ENCODE results near the gene ERC2. TPM values are rescaled to one million over a fixed set of nuclear protein-coding genes. Genes with fewer than 3 reads are reported as not detected.

The ERC2 gene
- polyA plus RNA-seq, 3 donors, result not detected

DNA sequence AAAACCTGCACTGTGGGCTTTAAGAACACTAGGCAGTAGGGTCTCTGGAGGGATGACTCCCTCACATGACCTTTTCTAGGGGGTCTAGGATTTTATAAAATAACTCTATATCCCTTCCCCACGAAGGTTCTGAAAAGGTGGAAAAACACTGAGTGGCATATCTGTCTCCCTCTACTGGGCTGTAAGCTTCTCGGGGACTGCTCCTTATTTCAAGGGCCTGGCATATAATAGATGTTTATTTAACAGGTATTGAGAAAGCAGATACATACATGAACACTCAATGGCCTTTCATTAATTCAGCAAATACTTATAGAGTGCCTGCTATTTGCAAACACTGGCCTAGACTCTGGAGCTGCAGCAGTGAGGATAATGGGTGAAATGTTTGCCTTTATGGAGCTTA is 834.9 kb downstream of the ERC2 start:
- no peak overlapping the region for H3K9ac ChIP-seq (ENCODE audit: insufficient read depth, low read length, poor library complexity, severe bottlenecking)
- peaks cover 14 to 15% of the 10 kb centered on the region in 2 donors for H3K4me1 ChIP-seq (ENCODE audit: control insufficient read depth in 1 of 2, insufficient read depth in 2 of 2, low read length in 2 of 2)
- no peaks in the 10 kb centered on the region for H3K27me3 ChIP-seq (ENCODE audit: control insufficient read depth in 2 of 2, insufficient read depth in 2 of 2, low read length in 2 of 2)
- no peak for DNase-seq
- TF ChIP-seq, protein P1, sequence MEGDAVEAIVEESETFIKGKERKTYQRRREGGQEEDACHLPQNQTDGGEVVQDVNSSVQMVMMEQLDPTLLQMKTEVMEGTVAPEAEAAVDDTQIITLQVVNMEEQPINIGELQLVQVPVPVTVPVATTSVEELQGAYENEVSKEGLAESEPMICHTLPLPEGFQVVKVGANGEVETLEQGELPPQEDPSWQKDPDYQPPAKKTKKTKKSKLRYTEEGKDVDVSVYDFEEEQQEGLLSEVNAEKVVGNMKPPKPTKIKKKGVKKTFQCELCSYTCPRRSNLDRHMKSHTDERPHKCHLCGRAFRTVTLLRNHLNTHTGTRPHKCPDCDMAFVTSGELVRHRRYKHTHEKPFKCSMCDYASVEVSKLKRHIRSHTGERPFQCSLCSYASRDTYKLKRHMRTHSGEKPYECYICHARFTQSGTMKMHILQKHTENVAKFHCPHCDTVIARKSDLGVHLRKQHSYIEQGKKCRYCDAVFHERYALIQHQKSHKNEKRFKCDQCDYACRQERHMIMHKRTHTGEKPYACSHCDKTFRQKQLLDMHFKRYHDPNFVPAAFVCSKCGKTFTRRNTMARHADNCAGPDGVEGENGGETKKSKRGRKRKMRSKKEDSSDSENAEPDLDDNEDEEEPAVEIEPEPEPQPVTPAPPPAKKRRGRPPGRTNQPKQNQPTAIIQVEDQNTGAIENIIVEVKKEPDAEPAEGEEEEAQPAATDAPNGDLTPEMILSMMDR (IDR thresholded peaks at IDR 0.05), result no peak
- Mint-ChIP-seq H3K9me3 (peaks cover 0 to 2% (median 0%) of the 10 kb centered on the region in 7 donors), H3K4me1 (peaks cover 12% of the 10 kb centered on the region), H3K27me3 (ENCODE audit: low read depth in 3 of 3) (peaks cover 1 to 11% (median 9%) of the 10 kb centered on the region in 3 donors), H3K36me3 (peaks cover 0 to 3% of the 10 kb centered on the region in 2 donors), H3K4me3 (no peak overlapping the region), H3K27ac (no peak overlapping the region)
- no peak overlapping the region for H3K4me3 ChIP-seq (replicated peaks in 1 of 3; ENCODE audit: low read depth in 2 of 3, low read length in 3 of 3)
- H3K9me3 ChIP-seq (replicated peaks in 1 of 2; ENCODE audit: control insufficient read depth in 1 of 2, insufficient read depth in 1 of 2, low read length in 2 of 2), result no peaks in the 10 kb centered on the region
- H4K20me1 ChIP-seq (ENCODE audit: insufficient read depth, low read length), result no peaks in the 10 kb centered on the region
- H2AFZ ChIP-seq (ENCODE audit: insufficient read depth, low read depth, low read length, poor library complexity, severe bottlenecking), result no peak overlapping the region
- no peak overlapping the region for H3K27ac ChIP-seq (ENCODE audit: low read depth in 1 of 2, low read length in 2 of 2)
- no CpG with 5 or more reads among the region's 2 CpGs for WGBS (ENCODE audit: insufficient coverage)
- intact Hi-C loops (cut with micrococcal nuclease), result no loop called here
- H3K36me3 ChIP-seq (replicated peaks in 1 of 2; ENCODE audit: control insufficient read depth in 1 of 2, insufficient read depth in 2 of 2, low read length in 2 of 2), result no peaks in the 10 kb centered on the region
- H3K4me2 ChIP-seq (replicated peaks; ENCODE audit: extremely low read depth, low read length, poor library complexity, severe bottlenecking), result no peak overlapping the region
- no peaks in the 10 kb centered on the region for H3K79me2 ChIP-seq (ENCODE audit: insufficient read depth, low read length)

DNA sequence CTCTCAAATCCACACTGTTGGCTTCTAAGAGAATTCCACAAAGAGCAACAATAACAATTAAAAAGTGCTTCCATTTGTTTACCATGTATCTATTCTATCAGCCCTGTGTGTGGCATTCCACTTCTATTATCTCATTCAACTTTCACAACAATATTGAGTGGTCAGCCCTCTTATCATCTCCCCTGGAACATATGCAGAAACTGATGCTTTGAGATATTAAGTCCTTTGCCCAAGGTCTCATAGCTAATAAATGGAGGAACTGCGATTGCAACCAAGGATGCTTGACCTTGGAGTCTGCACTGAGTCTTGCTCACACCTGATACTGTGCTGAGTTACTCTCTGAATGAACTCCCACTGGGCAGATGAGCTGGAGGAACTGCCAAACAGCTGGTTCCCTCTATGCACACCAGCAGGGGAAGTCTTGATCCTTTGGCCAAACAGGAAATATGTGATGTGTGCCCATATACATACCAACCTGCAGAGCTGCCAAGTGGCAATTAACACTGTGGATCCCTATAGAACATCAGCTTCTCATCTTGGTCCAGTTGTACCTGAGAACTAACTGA is 836.4 kb downstream of the ERC2 start:
- no peak overlapping the region for H3K4me3 Mint-ChIP-seq
- Histone ChIP-seq H4K20me1 (ENCODE audit: insufficient read depth, low read length) (no peaks in the 10 kb centered on the region), H3K4me1 (ENCODE audit: control insufficient read depth in 1 of 2, insufficient read depth in 2 of 2, low read length in 2 of 2) (peaks cover 22 to 24% of the 10 kb centered on the region in 2 donors), H3K27me3 (ENCODE audit: control insufficient read depth in 2 of 2, insufficient read depth in 2 of 2, low read length in 2 of 2) (no peaks in the 10 kb centered on the region), H3K9me3 (replicated peaks in 1 of 2; ENCODE audit: control insufficient read depth in 1 of 2, insufficient read depth in 1 of 2, low read length in 2 of 2) (no peaks in the 10 kb centered on the region), H3K79me2 (ENCODE audit: insufficient read depth, low read length) (no peaks in the 10 kb centered on the region), H3K4me3 (replicated peaks in 1 of 3; ENCODE audit: low read depth in 2 of 3, low read length in 3 of 3) (no peak overlapping the region), H2AFZ (ENCODE audit: insufficient read depth, low read depth, low read length, poor library complexity, severe bottlenecking) (no peak overlapping the region), H3K9ac (ENCODE audit: insufficient read depth, low read length, poor library complexity, severe bottlenecking) (no peak overlapping the region), H3K27ac (ENCODE audit: low read depth in 1 of 2, low read length in 2 of 2) (no peak overlapping the region), H3K4me2 (replicated peaks; ENCODE audit: extremely low read depth, low read length, poor library complexity, severe bottlenecking) (no peak overlapping the region), H3K36me3 (replicated peaks in 1 of 2; ENCODE audit: control insufficient read depth in 1 of 2, insufficient read depth in 2 of 2, low read length in 2 of 2) (no peaks in the 10 kb centered on the region)
- intact Hi-C loops (cut with micrococcal nuclease), result no loop called here
- no peak overlapping the region for H3K27ac Mint-ChIP-seq
- TF ChIP-seq, protein P1 (IDR thresholded peaks at IDR 0.05), result no peak
- DNase-seq, result peak; percentile 8 to 37 (median 36)
- H3K36me3 Mint-ChIP-seq, result peaks cover 0 to 3% of the 10 kb centered on the region in 2 donors
- peaks cover 1 to 5% (median 5%) of the 10 kb centered on the region in 3 donors for H3K27me3 Mint-ChIP-seq (ENCODE audit: low read depth in 3 of 3)
- 100% methylated on average over 1 of the region's 1 CpG for WGBS (ENCODE audit: insufficient coverage)
- peaks cover 19% of the 10 kb centered on the region for H3K4me1 Mint-ChIP-seq
- peaks cover 0 to 2% (median 0%) of the 10 kb centered on the region in 7 donors for H3K9me3 Mint-ChIP-seq

Data from CD14-positive monocyte (primary cell).